Pancreas (tissue), 10 donors: ENCODE data around the gene SP6. TPM values are rescaled to one million over a fixed set of nuclear protein-coding genes. Genes with fewer than 3 reads are reported as not detected.
A peak's percentile ranks its signal among the peaks of the same experiment; 100 is the strongest.

Source experiments
- ATAC-seq, 4 donors: fragments of 200-7000 bp; cut with Tn5 transposase; one replicate each; pipeline versions ENCODE4 v1.8.0 to v1.9.1; 2020; ENCODE audit warnings: mild to moderate bottlenecking in 4 of 4, moderate library complexity in 4 of 4
- DNase-seq, 6 donors: peaks; one replicate each; pipeline ENCODE4 v3.0.0-alpha.2; 2020
- FAIRE-seq: peaks from 2 replicates; lab custom pipeline; 2012; peaks lifted over from hg19 to GRCh38; lab: Jason Lieb, UNC
- H3K27ac ChIP-seq, 4 donors: fragments of 200-600 bp; sonication (generic); 1 replicate in 3 of 4; 2 replicates in 1 of 4; pipeline versions ENCODE4 v1.5.0 to v1.8.0; 2020
- H3K27me3 ChIP-seq, 4 donors: fragments of 200-600 bp; one replicate each; pipeline ENCODE4 v1.8.0; 2021
- H3K36me3 ChIP-seq, 3 donors: fragments of 200-600 bp; sonication (generic) in 1 of 3; one replicate each; pipeline versions ENCODE4 v1.5.0 to v1.8.0; 2020 to 2021
- H3K4me1 ChIP-seq, 3 donors: fragments of 200-600 bp; one replicate each; pipeline ENCODE4 v1.8.0; 2021
- H3K4me3 ChIP-seq, 4 donors: fragments of 200-600 bp; sonication (generic) in 2 of 4; one replicate each; pipeline versions ENCODE4 v1.5.0 to v1.8.0; 2020 to 2021
- H3K9me3 ChIP-seq, 4 donors: fragments of 200-600 bp; one replicate each; pipeline ENCODE4 v1.8.0; 2021
- whole genome bisulfite sequencing, 2 donors: extraction: QIAGEN DNeasy Blood & Tissue Kit; methylation state at CpG; one replicate each; pipeline ENCODE4 v1.1.7; 2013; 5-methylcytosine and 5-hydroxymethylcytosine counted together
- intact Hi-C, 3 donors: fragments of 100-400 bp; cut with DNase I; formaldehyde crosslinking; loops; one replicate each; pipeline versions ENCODE4 v1.11.1 to v1.14.2; 2022
- polyA plus RNA-seq, 2 donors: library from polyadenylated mRNA; stranded (reverse); fragments of 200-250 nt; gene quantifications; one replicate each; pipeline ENCODE4 v1.2.3, GENCODE V29; 2013
- total RNA-seq, 6 donors: library from RNA; stranded (reverse); fragmentation: NEBNext Ultra II Directional in 4 of 6; extraction: Animal tissue kit (Norgen Biotek cat#: 25700) in 4 of 6; gene quantifications; one replicate each; pipeline versions ENCODE4 v1.2.1 to v1.2.4, GENCODE V29; 2021 to 2023
- TF ChIP-seq, protein P1 (sequence below), 4 donors: fragments of 200-600 bp; sonication (generic) in 3 of 4; IDR thresholded peaks; one replicate each; pipeline versions ENCODE4 v1.5.0 to v1.8.0; 2021; ENCODE audit warnings: antibody characterized with exemption in 4 of 4
- donor health status: healthy with polysubstance abuse.
- donor health status: DM: no; HTN: no; CAD: no; lungs with moderate emphysema.
- donor health status: DM: no; HTN: no; CAD: no.
- donor health status: control.
- donor health status: control.
- donor health status: Bipolar disorder and iron deficiency.
- donor health status: DM: yes; HTN: yes; CAD: no.
- donor health status: DM: no; HTN: no; CAD: no.
- donor health status: DM: no; HTN: no; CAD: no.
- donor health status: DM: yes; HTN: yes; CAD: no.

Gene SP6
- total and polyA plus RNA-seq, 8 donors: 0.12 to 0.56 (median 0.22) TPM

DNA sequence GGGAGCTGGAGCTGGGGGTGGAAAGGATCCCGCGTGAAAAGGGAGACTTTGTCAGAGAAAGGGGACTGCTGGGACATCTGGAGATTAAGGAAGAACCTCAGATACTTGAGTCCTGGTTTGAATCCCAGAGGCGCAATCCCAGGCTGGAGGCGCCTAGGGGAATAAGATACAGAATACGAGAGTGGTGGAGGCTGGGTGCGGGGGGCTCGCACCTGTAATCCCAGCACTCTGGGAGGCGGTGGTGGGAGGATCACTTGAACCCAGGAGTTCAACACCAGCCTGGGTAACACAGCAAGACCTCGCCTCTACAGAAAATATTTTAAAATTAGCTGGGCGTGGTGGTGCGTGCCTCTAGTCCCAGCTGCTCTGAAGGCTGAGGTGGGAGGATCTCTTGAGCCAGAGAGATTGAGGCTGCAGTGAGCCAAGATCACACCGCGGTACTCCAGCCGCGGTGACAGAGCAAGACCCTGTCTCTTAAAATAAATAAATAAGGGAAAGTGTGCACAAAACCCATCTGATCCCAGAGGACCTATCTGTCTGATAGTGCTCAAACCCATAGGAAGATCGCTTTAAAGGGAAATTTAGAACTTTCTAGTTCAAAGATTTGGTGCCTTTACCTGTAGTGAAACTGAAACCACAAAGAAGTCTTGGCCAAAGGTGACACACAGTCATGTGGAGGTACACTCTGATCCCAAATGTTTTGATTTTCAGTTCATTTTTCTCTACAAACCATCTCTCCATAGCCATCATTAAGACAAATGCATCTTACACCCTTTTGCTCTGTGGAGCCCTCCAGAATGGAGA is 9.3 kb downstream of the SP6 start:
- H3K4me3 ChIP-seq: peak overlapping the region in 3 of 4 donors; percentile 93 to 95 (median 94)

DNA sequence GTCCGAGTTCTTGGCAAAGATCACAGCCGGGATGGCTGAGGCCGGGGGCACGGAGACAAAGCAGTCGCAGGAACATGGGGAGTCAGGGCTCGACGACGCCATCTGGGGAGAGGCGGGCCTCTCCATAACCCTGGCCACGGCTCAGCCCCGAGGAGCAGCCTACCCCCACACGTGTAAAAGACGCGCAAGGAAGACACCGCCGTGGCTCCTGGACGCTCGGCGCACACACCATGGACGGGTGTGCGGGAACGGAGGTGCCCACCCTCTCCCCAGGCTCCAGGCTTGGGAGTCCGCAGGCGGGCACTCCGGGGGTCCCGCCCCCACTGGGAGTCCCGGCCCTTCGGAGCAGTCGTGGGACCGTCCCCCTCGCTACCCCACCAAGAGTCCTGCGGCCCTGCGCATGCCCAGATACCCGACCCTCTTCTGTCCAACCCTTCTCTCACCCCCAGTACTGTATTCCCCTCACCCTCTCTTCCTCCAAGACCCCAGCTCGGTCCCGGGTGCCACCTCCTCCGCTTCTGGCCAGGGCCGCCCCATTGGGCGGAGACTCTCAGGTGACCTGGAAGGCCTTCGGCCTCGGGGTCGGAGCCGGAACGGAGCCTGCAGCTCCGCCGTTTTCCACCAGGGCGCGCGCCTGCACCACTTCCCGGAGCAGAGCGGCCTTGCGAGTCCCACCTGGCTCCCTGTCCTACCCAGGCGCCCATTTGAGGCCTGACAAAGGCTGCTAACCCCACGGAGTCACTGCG is 10.0 kb downstream of the SP6 start, which contains the start of gene SCRN2:
Gene SCRN2 (minus strand): TSS at position 532 of the 746 bp plus-strand sequence. CDS start 430 bp downstream, at position 102.
- H3K36me3 ChIP-seq: no peaks in the 10 kb centered on the region
- FAIRE-seq (no peak), ATAC-seq (peak; percentile 89 to 95 (median 94)), DNase-seq (peak; percentile 84 to 98 (median 94))
- no peaks in the 10 kb centered on the region for H3K27me3 ChIP-seq
- TF ChIP-seq, protein P1, sequence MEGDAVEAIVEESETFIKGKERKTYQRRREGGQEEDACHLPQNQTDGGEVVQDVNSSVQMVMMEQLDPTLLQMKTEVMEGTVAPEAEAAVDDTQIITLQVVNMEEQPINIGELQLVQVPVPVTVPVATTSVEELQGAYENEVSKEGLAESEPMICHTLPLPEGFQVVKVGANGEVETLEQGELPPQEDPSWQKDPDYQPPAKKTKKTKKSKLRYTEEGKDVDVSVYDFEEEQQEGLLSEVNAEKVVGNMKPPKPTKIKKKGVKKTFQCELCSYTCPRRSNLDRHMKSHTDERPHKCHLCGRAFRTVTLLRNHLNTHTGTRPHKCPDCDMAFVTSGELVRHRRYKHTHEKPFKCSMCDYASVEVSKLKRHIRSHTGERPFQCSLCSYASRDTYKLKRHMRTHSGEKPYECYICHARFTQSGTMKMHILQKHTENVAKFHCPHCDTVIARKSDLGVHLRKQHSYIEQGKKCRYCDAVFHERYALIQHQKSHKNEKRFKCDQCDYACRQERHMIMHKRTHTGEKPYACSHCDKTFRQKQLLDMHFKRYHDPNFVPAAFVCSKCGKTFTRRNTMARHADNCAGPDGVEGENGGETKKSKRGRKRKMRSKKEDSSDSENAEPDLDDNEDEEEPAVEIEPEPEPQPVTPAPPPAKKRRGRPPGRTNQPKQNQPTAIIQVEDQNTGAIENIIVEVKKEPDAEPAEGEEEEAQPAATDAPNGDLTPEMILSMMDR (IDR thresholded peaks at IDR 0.05): peak; percentile 83 to 98 (median 94)
- intact Hi-C loops: loop anchor here in 2 of 3 donors (2.0 to 10.0 kb wide), 4 partner anchors 48 to 181 kb away; no protein-coding TSS in a partner anchor
- H3K27ac ChIP-seq: peak within 1 kb of the TSS; percentile 5 to 64 (median 58)
- peaks cover 8 to 26% (median 16%) of the 10 kb centered on the region in 3 donors for H3K4me1 ChIP-seq
- no peaks in the 10 kb centered on the region for H3K9me3 ChIP-seq
- 0 to 1% methylated on average over 51 to 55 of the region's 55 CpGs for WGBS, 2 donors
- H3K4me3 ChIP-seq: peak within 1 kb of the TSS; percentile 85 to 95 (median 94)

More for the DNA sequence above, 9.3 kb downstream of the SP6 start:
- Histone ChIP-seq H3K4me1 (peaks cover 8 to 26% (median 16%) of the 10 kb centered on the region in 3 donors), H3K36me3 (no peaks in the 10 kb centered on the region), H3K27ac (peak overlapping the region; percentile 5 to 64 (median 58)), H3K9me3 (no peaks in the 10 kb centered on the region), H3K27me3 (peaks cover 0 to 2% (median under 1%) of the 10 kb centered on the region in 4 donors)
- TF ChIP-seq, protein P1 (IDR thresholded peaks at IDR 0.05): peak in 1 of 4 donors; percentile 4
- ATAC-seq (peak; percentile 2 to 7 (median 3)), FAIRE-seq (no peak), DNase-seq (no peak)
- intact Hi-C loops: loop anchor here in 2 of 3 donors (2.0 to 10.0 kb wide), 4 partner anchors 47 to 181 kb away; no protein-coding TSS in a partner anchor
- WGBS, 2 donors: 64 to 67% methylated on average over 16 of the region's 16 CpGs

DNA sequence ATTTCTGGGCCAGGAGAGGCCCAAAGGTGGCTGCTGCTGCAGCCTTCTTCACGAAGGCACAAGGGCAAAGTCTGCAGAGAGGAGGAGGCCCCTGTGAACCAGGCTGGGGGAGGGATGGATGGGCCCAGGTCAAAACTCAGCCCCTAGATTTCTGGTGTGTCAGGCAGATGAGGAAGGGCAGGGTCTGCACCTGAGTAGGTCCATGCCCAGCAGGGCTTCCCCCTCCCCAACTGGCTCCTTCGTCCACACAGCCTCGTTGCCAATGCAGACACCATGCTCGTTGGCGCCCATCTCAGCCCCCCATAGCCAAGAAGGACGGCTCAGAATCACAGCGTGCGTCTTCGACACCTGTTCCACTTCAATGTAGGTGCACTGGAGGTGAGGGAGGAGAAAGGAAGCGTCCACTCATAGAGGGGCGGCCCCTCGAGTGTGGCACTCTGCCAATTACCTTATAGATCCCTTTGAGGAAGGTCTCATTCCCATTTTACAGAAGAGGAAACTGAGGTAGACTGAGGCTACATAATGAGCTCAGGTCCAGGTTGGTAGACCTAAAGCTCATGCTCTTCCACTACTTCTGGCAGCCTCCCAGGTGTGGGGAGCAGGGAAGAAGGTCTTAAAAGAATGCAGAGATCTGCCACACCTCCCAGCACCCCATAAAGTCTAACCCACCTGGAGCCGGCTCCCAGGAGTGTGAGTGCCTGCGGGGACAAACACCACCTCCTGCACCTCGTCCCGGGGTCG is 10.8 kb downstream of the SP6 start:
- DNase-seq: no peak
- intact Hi-C loops: loop anchor here in 2 of 3 donors (2.0 to 10.0 kb wide), 4 partner anchors 49 to 182 kb away; no protein-coding TSS in a partner anchor

DNA sequence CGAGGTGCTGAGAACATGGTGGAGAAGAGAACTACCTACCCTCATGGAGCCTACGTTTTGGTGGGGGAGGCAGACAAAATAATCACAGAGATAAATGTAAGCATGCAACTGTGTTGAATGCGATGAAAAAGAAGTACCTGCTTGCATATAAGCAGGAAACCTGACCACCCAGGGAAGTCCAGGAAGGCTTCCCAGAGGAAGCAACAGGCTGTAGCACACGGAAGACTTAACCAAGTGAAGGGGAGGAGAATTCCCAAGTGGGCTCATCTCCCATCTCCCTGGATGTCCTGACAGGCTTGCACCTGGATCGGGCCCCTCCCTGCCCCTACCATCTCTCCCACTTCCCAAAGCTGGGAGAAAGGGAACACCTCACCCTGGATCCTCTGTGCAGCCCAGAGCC is 11.9 kb downstream of the SP6 start:
- Histone ChIP-seq H3K4me3 (no peak overlapping the region), H3K27ac (no peak overlapping the region), H3K36me3 (no peaks in the 10 kb centered on the region), H3K9me3 (no peaks in the 10 kb centered on the region), H3K4me1 (peaks cover 8 to 26% (median 16%) of the 10 kb centered on the region in 3 donors), H3K27me3 (no peaks in the 10 kb centered on the region)
- WGBS, 2 donors: 78 to 92% methylated on average over 4 to 5 of the region's 5 CpGs
- DNase-seq (no peak), ATAC-seq (no peak), FAIRE-seq (no peak)
- TF ChIP-seq, protein P1 (IDR thresholded peaks at IDR 0.05): no peak
- intact Hi-C loops: no loop called here

More for the DNA sequence above, 10.8 kb downstream of the SP6 start:
- 28 to 29% methylated on average over 17 of the region's 17 CpGs for WGBS, 2 donors
- H3K4me1 ChIP-seq: peaks cover 8 to 26% (median 16%) of the 10 kb centered on the region in 3 donors
- H3K27ac ChIP-seq: no peak overlapping the region
- ATAC-seq (no peak), FAIRE-seq (no peak)
- H3K9me3 ChIP-seq: no peaks in the 10 kb centered on the region
- TF ChIP-seq, protein P1 (IDR thresholded peaks at IDR 0.05): no peak
- no peaks in the 10 kb centered on the region for H3K27me3 ChIP-seq
- H3K36me3 ChIP-seq: no peaks in the 10 kb centered on the region
- peak overlapping the region; percentile 85 to 95 (median 94) for H3K4me3 ChIP-seq
